GM12891 (cell line): Measurements from ENCODE around the gene MKI67.

ENCODE experiments used
- POLR2A ChIP-seq: IDR thresholded peaks from 2 replicates; pipeline ENCODE4 v1.6.1; 2011; ENCODE audit warnings: low read depth, low read length, control low read depth
- POLR2AphosphoS5 ChIP-seq: IDR thresholded peaks from 2 replicates; pipeline ENCODE4 v1.6.1; 2011; ENCODE audit warnings: low read depth, low read length, control low read depth
- POU2F2 ChIP-seq: IDR thresholded peaks from 2 replicates; pipeline ENCODE4 v1.6.1; 2011; ENCODE audit warnings: low read depth, mild to moderate bottlenecking, control low read depth, low read length, moderate library complexity
- TAF1 ChIP-seq: IDR thresholded peaks from 2 replicates; pipeline ENCODE4 v1.6.1; 2011; ENCODE audit warnings: low read depth, low read length, control low read depth

DNA sequence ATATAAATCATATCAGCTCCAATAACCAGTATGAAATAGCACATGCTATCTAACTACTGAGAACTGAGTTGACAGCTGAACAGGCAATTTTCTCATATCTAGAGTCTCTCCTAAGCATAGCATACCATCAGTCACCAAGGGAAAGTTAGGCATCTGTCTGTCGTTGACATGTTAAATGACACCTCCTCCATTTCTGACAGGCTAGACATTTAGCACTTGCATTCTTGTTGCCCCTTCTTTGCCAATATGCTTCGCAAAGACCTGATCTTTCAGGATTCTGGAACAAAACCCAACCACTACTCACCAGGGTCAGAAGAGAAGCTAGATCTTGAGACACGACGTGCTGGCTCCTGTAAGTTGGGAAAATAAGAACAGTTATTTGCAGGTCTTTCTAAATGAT lies 10.0 kb downstream of the MKI67 start:
- TF ChIP-seq POLR2A (no peak), POLR2AphosphoS5 (no peak), TAF1 (no peak), POU2F2 (no peak)
